DOHH2 (cell line): ENCODE results near the gene SEPTIN2.

ENCODE experiments used
- CTCF ChIP-seq: fragments of 200-600 bp; sonication (generic); IDR thresholded peaks from one replicate; pipeline ENCODE4 v1.5.1; 2014; ENCODE audit warnings: antibody characterized with exemption, mild to moderate bottlenecking, low read depth, low read length; ENCODE audit not compliant: poor library complexity, severe bottlenecking
- EZH2phosphoT487 ChIP-seq: fragments of 200-600 bp; sonication (generic); IDR thresholded peaks from 2 replicates; pipeline ENCODE4 v1.6.1; 2017; ENCODE audit warnings: borderline replicate concordance, mild to moderate bottlenecking, antibody characterized with exemption, low read length, moderate library complexity, mixed read lengths

GRCh38 chr2:241302083-241302482 is 13.6 kb upstream of the SEPTIN2 start:
- TF ChIP-seq CTCF (no peak), EZH2phosphoT487 (no peak)
